ENCODE measurements around the gene ANXA3. TPM values are rescaled to one million over a fixed set of nuclear protein-coding genes. Genes with fewer than 3 reads are reported as not detected.

Gene ANXA3
- total and polyA plus RNA-seq, 2 donors (not counting 1 experiment from before 2014, with no cell fraction given) = not detected

DNA sequence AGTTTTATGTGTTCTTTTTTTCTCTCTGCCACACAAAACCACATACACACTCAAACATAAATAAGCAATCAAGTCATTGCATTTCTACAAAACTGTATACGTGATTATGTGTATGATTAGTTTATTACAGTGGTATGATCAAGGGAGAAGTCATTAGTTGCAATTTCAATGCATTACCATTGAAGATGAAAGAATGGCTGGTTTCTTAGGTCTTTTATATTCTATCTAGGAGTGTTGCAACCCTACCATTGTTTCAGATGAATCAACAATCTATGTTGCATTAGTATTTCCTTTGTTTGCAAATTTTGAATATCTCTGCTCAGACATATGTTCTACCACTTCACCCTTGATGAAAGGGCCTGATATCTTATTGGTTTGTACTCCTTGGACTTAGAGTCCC, 6.8 kb downstream of the ANXA3 start:
- ATAC-seq (ENCODE audit: low read depth) (no peak), DNase-seq (no peak)
- H3K27me3 ChIP-seq (replicated peaks in 1 of 4; ENCODE audit: control extremely low read depth in 1 of 4, control insufficient read depth in 3 of 4, insufficient read depth in 4 of 4, low read length in 3 of 4) = peaks cover 0 to 6% (median 0%) of the 10 kb centered on the region in 4 experiments
- ChIA-PET POLR2A (no interaction called here), CTCF (no interaction called here)
- Mint-ChIP-seq H3K27ac (no peak overlapping the region), H3K27me3 (peaks cover 21% of the 10 kb centered on the region), H3K9me3 (ENCODE audit: insufficient read depth) (no peaks in the 10 kb centered on the region), H3K4me3 (no peak overlapping the region), H3K4me1 (no peaks in the 10 kb centered on the region)
- H2AFZ ChIP-seq (ENCODE audit: insufficient read depth, low read depth, low read length, poor library complexity, severe bottlenecking) = no peak overlapping the region
- H3K36me3 ChIP-seq (replicated peaks in 1 of 2; ENCODE audit: control extremely low read depth in 1 of 2, control insufficient read depth in 1 of 2, extremely low read depth in 1 of 2, insufficient read depth in 2 of 2, low read length in 1 of 2) = no peaks in the 10 kb centered on the region
- no peak overlapping the region for H3K9ac ChIP-seq (ENCODE audit: low read length)
- H3K4me1 ChIP-seq (ENCODE audit: control insufficient read depth in 2 of 2, insufficient read depth in 2 of 2, low read length in 2 of 2) = no peaks in the 10 kb centered on the region
- H3K79me2 ChIP-seq (ENCODE audit: control insufficient read depth, insufficient read depth, low read length) = no peaks in the 10 kb centered on the region
- no peaks in the 10 kb centered on the region for H3K9me3 ChIP-seq (ENCODE audit: control extremely low read depth in 1 of 3, control insufficient read depth in 2 of 3, insufficient read depth in 1 of 3, low read length in 2 of 3)
- no CpG with 5 or more reads among the region's 1 CpG for WGBS (ENCODE audit: insufficient coverage)
- H3K27ac ChIP-seq (ENCODE audit: low read length in 2 of 2) = no peak overlapping the region
- H4K20me1 ChIP-seq (ENCODE audit: control insufficient read depth, insufficient read depth, low read length, poor library complexity, severe bottlenecking) = no peaks in the 10 kb centered on the region
- intact Hi-C loops (cut with micrococcal nuclease) = no loop called here
- no peak for TF ChIP-seq EZH2 (IDR thresholded peaks at IDR 0.05; ENCODE audit: borderline replicate concordance, insufficient read depth, low read depth, low read length, poor library complexity, severe bottlenecking)
- TF ChIP-seq, protein P1, sequence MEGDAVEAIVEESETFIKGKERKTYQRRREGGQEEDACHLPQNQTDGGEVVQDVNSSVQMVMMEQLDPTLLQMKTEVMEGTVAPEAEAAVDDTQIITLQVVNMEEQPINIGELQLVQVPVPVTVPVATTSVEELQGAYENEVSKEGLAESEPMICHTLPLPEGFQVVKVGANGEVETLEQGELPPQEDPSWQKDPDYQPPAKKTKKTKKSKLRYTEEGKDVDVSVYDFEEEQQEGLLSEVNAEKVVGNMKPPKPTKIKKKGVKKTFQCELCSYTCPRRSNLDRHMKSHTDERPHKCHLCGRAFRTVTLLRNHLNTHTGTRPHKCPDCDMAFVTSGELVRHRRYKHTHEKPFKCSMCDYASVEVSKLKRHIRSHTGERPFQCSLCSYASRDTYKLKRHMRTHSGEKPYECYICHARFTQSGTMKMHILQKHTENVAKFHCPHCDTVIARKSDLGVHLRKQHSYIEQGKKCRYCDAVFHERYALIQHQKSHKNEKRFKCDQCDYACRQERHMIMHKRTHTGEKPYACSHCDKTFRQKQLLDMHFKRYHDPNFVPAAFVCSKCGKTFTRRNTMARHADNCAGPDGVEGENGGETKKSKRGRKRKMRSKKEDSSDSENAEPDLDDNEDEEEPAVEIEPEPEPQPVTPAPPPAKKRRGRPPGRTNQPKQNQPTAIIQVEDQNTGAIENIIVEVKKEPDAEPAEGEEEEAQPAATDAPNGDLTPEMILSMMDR (IDR thresholded peaks at IDR 0.05) = no peak
- H3K4me3 ChIP-seq (ENCODE audit: control extremely low read depth in 1 of 5, extremely low read depth in 1 of 5, insufficient read depth in 1 of 5, low read depth in 2 of 5, low read length in 4 of 5) = no peak overlapping the region
- no peak overlapping the region for H3K4me2 ChIP-seq (replicated peaks; ENCODE audit: low read depth, low read length, poor library complexity, severe bottlenecking)

DNA sequence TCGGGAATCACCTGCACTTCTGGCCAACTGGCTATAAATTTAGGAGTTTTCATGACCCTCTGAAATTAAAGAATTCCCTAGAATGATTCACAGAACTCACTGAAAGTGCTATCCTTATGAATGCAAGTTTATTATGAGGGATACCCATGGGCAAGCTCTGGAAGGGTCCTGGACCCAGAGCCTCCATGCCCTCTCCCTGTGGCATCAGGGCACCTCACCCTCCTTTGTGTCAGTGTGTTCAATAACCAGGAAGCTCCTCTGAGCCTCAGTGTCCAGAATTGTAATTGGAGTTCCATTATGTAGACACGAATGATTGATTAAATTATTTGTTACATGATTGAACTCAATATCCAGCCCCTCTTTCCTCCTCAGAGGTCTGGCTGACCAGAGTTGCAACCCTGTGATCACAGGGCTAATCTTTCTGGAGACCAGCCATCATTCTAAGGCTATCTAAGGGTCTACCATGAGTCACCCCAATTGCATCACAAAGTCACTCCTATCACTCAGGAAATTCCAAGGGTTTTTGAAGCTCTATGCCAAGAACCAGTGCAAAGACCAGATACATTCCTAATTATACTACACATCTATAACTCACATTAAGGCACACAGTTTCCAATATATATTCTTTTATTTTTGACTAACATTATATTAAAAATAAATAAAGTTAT, 8.9 kb downstream of the ANXA3 start:
- ChIA-PET POLR2A (no interaction called here), CTCF (no interaction called here)
- TF ChIP-seq EZH2 (IDR thresholded peaks at IDR 0.05; ENCODE audit: borderline replicate concordance, insufficient read depth, low read depth, low read length, poor library complexity, severe bottlenecking) = no peak
- TF ChIP-seq, protein P1 (IDR thresholded peaks at IDR 0.05) = no peak
- Histone ChIP-seq H3K27ac (ENCODE audit: low read length in 2 of 2) (no peak overlapping the region), H2AFZ (ENCODE audit: insufficient read depth, low read depth, low read length, poor library complexity, severe bottlenecking) (no peak overlapping the region), H3K27me3 (replicated peaks in 1 of 4; ENCODE audit: control extremely low read depth in 1 of 4, control insufficient read depth in 3 of 4, insufficient read depth in 4 of 4, low read length in 3 of 4) (peaks cover 0 to 4% (median 0%) of the 10 kb centered on the region in 4 experiments), H3K4me1 (ENCODE audit: control insufficient read depth in 2 of 2, insufficient read depth in 2 of 2, low read length in 2 of 2) (no peaks in the 10 kb centered on the region), H3K4me3 (ENCODE audit: control extremely low read depth in 1 of 5, extremely low read depth in 1 of 5, insufficient read depth in 1 of 5, low read depth in 2 of 5, low read length in 4 of 5) (no peak overlapping the region), H3K4me2 (replicated peaks; ENCODE audit: low read depth, low read length, poor library complexity, severe bottlenecking) (no peak overlapping the region), H3K9ac (ENCODE audit: low read length) (no peak overlapping the region), H3K36me3 (replicated peaks in 1 of 2; ENCODE audit: control extremely low read depth in 1 of 2, control insufficient read depth in 1 of 2, extremely low read depth in 1 of 2, insufficient read depth in 2 of 2, low read length in 1 of 2) (no peaks in the 10 kb centered on the region), H4K20me1 (ENCODE audit: control insufficient read depth, insufficient read depth, low read length, poor library complexity, severe bottlenecking) (no peaks in the 10 kb centered on the region), H3K9me3 (ENCODE audit: control extremely low read depth in 1 of 3, control insufficient read depth in 2 of 3, insufficient read depth in 1 of 3, low read length in 2 of 3) (no peaks in the 10 kb centered on the region), H3K79me2 (ENCODE audit: control insufficient read depth, insufficient read depth, low read length) (no peaks in the 10 kb centered on the region)
- intact Hi-C loops (cut with micrococcal nuclease) = no loop called here
- H3K4me1 Mint-ChIP-seq = peaks cover 3% of the 10 kb centered on the region
- H3K4me3 Mint-ChIP-seq = no peak overlapping the region
- ATAC-seq (ENCODE audit: low read depth) (no peak), DNase-seq (no peak)
- H3K27ac Mint-ChIP-seq = no peak overlapping the region
- WGBS (ENCODE audit: insufficient coverage) = no CpG with 5 or more reads among the region's 2 CpGs
- H3K9me3 Mint-ChIP-seq (ENCODE audit: insufficient read depth) = no peaks in the 10 kb centered on the region
- peaks cover 16% of the 10 kb centered on the region for H3K27me3 Mint-ChIP-seq

Data from B cell (primary cell).